Activated CD8-positive, alpha-beta memory T cell treated with anti-CD3 and anti-CD28 coated beads, Interleukin-2, amount 10 ng/mL, durations not matched to agents 7 days and 5 days (primary cell): ENCODE data around the gene OGDH. TPM values are rescaled to one million over a fixed set of nuclear protein-coding genes. Genes with fewer than 3 reads are reported as not detected.

Source experiments
- ATAC-seq: fragments of 150-1000 bp; cut with Tn5 transposase; one replicate; pipeline ENCODE4 v1.10.0; 2021; ENCODE audit warnings: moderate library complexity
- CTCF ChIA-PET: fragments of 350-600 bp; sonication (Branson Sonifier 250); formaldehyde crosslinking; loops from one replicate; lab custom pipeline; 2021; ENCODE audit warnings: antibody characterized with exemption; lab: Charles Lee
- DNase-seq: peaks from one replicate; pipeline ENCODE4 v3.0.0-alpha.2; 2020
- H3K27ac Mint-ChIP-seq: one replicate; pipeline ENCODE4 v1.8.0; 2021; ENCODE audit warnings: mild to moderate bottlenecking, mixed read lengths
- H3K27me3 Mint-ChIP-seq: one replicate; pipeline ENCODE4 v1.8.0; 2021; ENCODE audit warnings: mixed read lengths
- H3K36me3 Mint-ChIP-seq: one replicate; pipeline ENCODE4 v1.8.0; 2021; ENCODE audit warnings: mild to moderate bottlenecking, mixed read lengths
- H3K4me1 Mint-ChIP-seq: one replicate; pipeline ENCODE4 v1.8.0; 2021; ENCODE audit warnings: mixed read lengths
- H3K4me3 Mint-ChIP-seq: one replicate; pipeline ENCODE4 v1.8.0; 2021; ENCODE audit warnings: mild to moderate bottlenecking, moderate library complexity, mixed read lengths
- H3K9me3 Mint-ChIP-seq: one replicate; pipeline ENCODE4 v1.8.0; 2022; ENCODE audit warnings: low read depth, mixed read lengths
- total RNA-seq, 2 experiments: library from RNA; stranded (reverse); gene quantifications; one replicate each; pipeline ENCODE4 v1.2.3, GENCODE V29; 2021

OGDH gene
- total RNA-seq, 2 experiments from 2014 or later = 134 to 136 TPM

DNA sequence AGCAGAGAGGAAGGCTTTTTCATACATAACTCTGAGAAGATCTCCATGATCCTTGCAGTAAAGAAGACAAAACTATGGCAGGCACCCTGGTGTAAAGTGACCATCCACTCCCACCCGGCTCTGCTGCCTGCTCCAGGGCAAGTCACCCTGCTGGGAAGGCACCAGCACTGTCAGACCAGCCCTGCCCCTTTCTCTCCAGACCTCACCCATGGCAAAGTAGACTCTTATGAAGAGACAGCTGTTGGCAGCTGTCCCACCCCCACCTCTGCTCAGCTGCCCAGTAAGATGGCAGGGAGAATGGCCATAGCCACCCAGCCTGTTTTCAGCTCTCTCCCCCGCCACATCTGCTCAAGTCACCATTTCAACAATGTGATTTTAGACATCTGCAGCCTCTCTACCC, 133.6 kb downstream of the OGDH start:
- H3K27ac Mint-ChIP-seq = no peak overlapping the region
- H3K36me3 Mint-ChIP-seq = no peaks in the 10 kb centered on the region
- ATAC-seq = no peak
- H3K27me3 Mint-ChIP-seq = no peaks in the 10 kb centered on the region
- no peaks in the 10 kb centered on the region for H3K9me3 Mint-ChIP-seq
- H3K4me1 Mint-ChIP-seq = peaks cover 12% of the 10 kb centered on the region
- CTCF ChIA-PET = no interaction called here
- H3K4me3 Mint-ChIP-seq = no peak overlapping the region
- DNase-seq = no peak

- ATAC-seq = no peak
- Mint-ChIP-seq H3K9me3 (no peaks in the 10 kb centered on the region), H3K4me1 (peaks cover 14% of the 10 kb centered on the region), H3K36me3 (no peaks in the 10 kb centered on the region), H3K27ac (no peak overlapping the region), H3K4me3 (no peak overlapping the region), H3K27me3 (no peaks in the 10 kb centered on the region)
- no peak for DNase-seq
- CTCF ChIA-PET = no interaction called here
These were observed 137.3 kb downstream of the OGDH start for GRCh38 chr7:44743750-44744149.

DNA sequence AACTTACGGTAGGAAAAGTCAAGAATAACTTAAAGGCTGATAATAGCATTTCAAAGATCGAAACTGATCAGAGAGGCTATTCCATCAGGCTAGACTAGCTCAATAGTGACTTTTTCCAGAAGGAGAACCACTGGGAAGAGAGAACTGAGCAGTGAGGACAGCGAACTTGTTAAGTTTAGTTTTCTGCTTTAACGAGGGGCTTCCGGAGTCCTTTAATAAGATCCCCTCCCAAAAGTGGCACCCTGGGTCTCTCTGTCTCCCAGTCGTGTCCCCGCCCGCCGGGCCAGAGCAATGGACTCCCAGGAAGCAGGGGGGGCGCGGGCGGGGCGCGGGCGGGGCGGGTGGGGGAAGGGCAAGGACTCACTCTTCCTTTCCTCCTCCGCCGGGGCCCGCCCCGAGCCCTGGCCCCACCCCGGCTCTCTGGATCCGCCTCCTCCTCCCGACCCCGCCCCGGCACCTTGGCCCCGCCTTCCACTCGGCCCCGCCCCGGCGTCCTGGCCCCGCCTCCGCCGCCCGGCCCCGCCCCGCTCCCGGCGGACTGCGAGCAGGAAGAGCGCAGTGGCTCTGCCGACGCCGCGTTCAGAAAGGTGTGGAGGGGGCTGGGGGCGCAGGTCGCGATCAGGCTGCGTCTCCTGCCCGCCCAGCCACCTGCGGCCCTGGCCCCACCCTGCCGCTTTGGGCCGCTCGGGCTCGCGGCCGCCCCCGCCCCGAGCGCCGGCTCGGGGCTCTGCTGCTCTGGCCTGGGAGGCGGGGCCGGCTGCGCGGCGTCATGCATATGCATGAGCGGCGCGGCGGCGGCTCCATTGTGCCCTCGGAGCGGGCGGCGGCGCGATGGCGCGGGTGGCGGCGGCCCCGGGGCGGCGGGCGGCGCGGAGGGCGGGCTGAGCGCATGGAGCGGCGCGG, 141.9 kb downstream of the OGDH start, which contains the start of gene ZMIZ2:
Gene ZMIZ2 (plus strand): TSS at position 803 of the 903 bp plus-strand sequence. CDS start 7,403 bp downstream, outside the sequence.
- Mint-ChIP-seq H3K36me3 (peaks cover 2% of the 10 kb centered on the region), H3K27me3 (no peaks in the 10 kb centered on the region), H3K4me1 (peaks cover 43% of the 10 kb centered on the region), H3K27ac (peak within 1 kb of the TSS; percentile 83), H3K9me3 (no peaks in the 10 kb centered on the region), H3K4me3 (peak within 1 kb of the TSS; percentile 76)
- CTCF ChIA-PET = interaction anchor here (0.9 to 2.2 kb wide), 2 partner anchors 20 to 160 kb away, joined by 3 to 6 read pairs; no protein-coding TSS in a partner anchor
- DNase-seq (peak; percentile 94), ATAC-seq (peak; percentile 90)

GRCh38 chr7:44748948-44749731, 142.7 kb downstream of the OGDH start:
- no peaks in the 10 kb centered on the region for H3K27me3 Mint-ChIP-seq
- ATAC-seq = peak; percentile 2
- peak; percentile 48 for DNase-seq
- H3K27ac Mint-ChIP-seq = peak overlapping the region; percentile 65
- H3K36me3 Mint-ChIP-seq = peaks cover 2% of the 10 kb centered on the region
- no peaks in the 10 kb centered on the region for H3K9me3 Mint-ChIP-seq
- H3K4me3 Mint-ChIP-seq = peak overlapping the region; percentile 76
- CTCF ChIA-PET = interaction anchor here (0.9 to 2.2 kb wide), 5 partner anchors 18 to 161 kb away, joined by 3 to 6 read pairs (median 3); no protein-coding TSS in a partner anchor
- peaks cover 43% of the 10 kb centered on the region for H3K4me1 Mint-ChIP-seq

DNA sequence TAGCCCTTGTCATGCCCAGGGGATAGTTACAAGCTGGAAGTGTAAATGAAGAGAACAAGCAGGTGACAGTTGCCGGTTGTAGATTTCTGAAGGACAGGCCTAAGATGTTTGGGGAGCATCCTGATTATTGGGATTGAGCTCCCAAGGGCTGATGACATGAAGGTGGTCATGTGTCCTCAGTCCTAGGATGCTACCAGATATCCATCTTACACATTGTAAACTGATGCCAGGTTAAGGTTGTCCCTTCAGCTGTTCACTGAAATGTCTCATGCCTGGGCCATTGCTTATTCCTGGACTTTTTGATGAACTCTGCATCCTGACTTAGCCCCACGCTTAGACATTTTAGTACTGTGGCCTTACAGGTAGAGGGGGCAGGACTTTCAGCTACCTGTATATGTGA, 143.6 kb downstream of the OGDH start:
- peak overlapping the region; percentile 76 for H3K4me3 Mint-ChIP-seq
- DNase-seq = no peak
- no peaks in the 10 kb centered on the region for H3K27me3 Mint-ChIP-seq
- no peaks in the 10 kb centered on the region for H3K9me3 Mint-ChIP-seq
- H3K4me1 Mint-ChIP-seq = peaks cover 48% of the 10 kb centered on the region
- peak overlapping the region; percentile 71 for H3K27ac Mint-ChIP-seq
- CTCF ChIA-PET = interaction anchor here (0.8 to 2.2 kb wide), 6 partner anchors 18 to 215 kb away, joined by 3 to 6 read pairs (median 4); no protein-coding TSS in a partner anchor
- no peak for ATAC-seq
- peaks cover 2% of the 10 kb centered on the region for H3K36me3 Mint-ChIP-seq

DNA sequence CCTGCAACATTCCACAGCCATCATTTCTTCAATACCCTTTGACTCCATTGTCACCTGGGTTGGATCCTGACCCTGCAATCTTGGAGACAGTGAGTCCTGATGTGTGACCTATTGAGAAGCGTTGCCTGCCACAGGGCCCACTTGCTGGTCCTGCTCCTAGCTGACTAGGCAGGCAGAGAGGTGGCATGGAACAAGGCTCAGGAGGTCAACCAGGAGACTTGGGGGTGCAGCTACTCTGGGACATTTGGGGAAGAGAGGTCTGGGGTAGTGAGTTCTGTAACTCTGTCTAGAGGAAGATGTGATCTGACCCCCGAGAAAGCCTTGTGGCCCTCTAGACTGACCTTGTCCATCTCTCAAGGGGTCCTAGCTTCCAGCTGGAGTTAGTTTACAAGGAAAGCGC, 144.0 kb downstream of the OGDH start:
- peak overlapping the region; percentile 76 for H3K4me3 Mint-ChIP-seq
- peaks cover 50% of the 10 kb centered on the region for H3K4me1 Mint-ChIP-seq
- H3K27me3 Mint-ChIP-seq = no peaks in the 10 kb centered on the region
- peaks cover 2% of the 10 kb centered on the region for H3K36me3 Mint-ChIP-seq
- CTCF ChIA-PET = interaction anchor here (0.8 to 2.2 kb wide), 5 partner anchors 18 to 216 kb away, joined by 3 to 6 read pairs (median 3); no protein-coding TSS in a partner anchor
- H3K27ac Mint-ChIP-seq = peak overlapping the region; percentile 71
- no peaks in the 10 kb centered on the region for H3K9me3 Mint-ChIP-seq
- ATAC-seq = no peak
- peak; percentile 41 for DNase-seq

- Mint-ChIP-seq H3K4me1 (peaks cover 50% of the 10 kb centered on the region), H3K4me3 (peak overlapping the region; percentile 19), H3K36me3 (peaks cover 2% of the 10 kb centered on the region), H3K9me3 (no peaks in the 10 kb centered on the region), H3K27ac (peak overlapping the region; percentile 71), H3K27me3 (no peaks in the 10 kb centered on the region)
- ATAC-seq (no peak), DNase-seq (peak; percentile 62)
- CTCF ChIA-PET = interaction anchor here (1.2 to 2.2 kb wide), 2 partner anchors 163 to 216 kb away, joined by 3 to 6 read pairs; no protein-coding TSS in a partner anchor
These were observed 144.6 kb downstream of the OGDH start for GRCh38 chr7:44750921-44751571.

DNA sequence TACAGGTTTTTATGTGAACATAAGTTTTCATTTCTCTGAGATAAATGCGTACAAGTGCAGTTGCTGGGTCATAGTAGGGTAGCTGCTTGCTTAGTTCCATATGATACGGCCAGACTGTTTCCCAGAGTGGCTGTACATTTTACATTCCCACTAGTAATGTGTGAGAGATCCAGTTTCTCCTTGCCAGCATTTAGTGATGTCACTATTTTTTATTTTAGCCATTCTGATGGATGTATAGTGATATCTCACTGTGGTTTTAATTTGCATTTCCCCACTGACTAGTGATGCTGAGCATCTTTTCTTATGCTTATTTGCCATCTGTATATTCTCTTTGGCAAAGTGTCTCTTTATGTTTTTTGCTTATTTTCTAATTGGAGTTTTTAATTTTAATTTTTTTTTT, 146.4 kb downstream of the OGDH start:
- ATAC-seq (no peak), DNase-seq (no peak)
- CTCF ChIA-PET = interaction anchor here (1.7 kb wide), 1 partner anchor 165 kb away, joined by 4 read pairs; no protein-coding TSS in a partner anchor
- peaks cover 43% of the 10 kb centered on the region for H3K4me1 Mint-ChIP-seq
- H3K9me3 Mint-ChIP-seq = no peaks in the 10 kb centered on the region
- H3K27ac Mint-ChIP-seq = no peak overlapping the region
- H3K4me3 Mint-ChIP-seq = no peak overlapping the region
- H3K36me3 Mint-ChIP-seq = peaks cover 3% of the 10 kb centered on the region
- no peaks in the 10 kb centered on the region for H3K27me3 Mint-ChIP-seq

- H3K4me3 Mint-ChIP-seq = no peak overlapping the region
- H3K36me3 Mint-ChIP-seq = peaks cover 5% of the 10 kb centered on the region
- DNase-seq (no peak), ATAC-seq (no peak)
- H3K9me3 Mint-ChIP-seq = no peaks in the 10 kb centered on the region
- peaks cover 35% of the 10 kb centered on the region for H3K4me1 Mint-ChIP-seq
- CTCF ChIA-PET = no interaction called here
- H3K27ac Mint-ChIP-seq = peak overlapping the region; percentile 7
- no peaks in the 10 kb centered on the region for H3K27me3 Mint-ChIP-seq
These were observed 148.6 kb downstream of the OGDH start for GRCh38 chr7:44754802-44755697.

DNA sequence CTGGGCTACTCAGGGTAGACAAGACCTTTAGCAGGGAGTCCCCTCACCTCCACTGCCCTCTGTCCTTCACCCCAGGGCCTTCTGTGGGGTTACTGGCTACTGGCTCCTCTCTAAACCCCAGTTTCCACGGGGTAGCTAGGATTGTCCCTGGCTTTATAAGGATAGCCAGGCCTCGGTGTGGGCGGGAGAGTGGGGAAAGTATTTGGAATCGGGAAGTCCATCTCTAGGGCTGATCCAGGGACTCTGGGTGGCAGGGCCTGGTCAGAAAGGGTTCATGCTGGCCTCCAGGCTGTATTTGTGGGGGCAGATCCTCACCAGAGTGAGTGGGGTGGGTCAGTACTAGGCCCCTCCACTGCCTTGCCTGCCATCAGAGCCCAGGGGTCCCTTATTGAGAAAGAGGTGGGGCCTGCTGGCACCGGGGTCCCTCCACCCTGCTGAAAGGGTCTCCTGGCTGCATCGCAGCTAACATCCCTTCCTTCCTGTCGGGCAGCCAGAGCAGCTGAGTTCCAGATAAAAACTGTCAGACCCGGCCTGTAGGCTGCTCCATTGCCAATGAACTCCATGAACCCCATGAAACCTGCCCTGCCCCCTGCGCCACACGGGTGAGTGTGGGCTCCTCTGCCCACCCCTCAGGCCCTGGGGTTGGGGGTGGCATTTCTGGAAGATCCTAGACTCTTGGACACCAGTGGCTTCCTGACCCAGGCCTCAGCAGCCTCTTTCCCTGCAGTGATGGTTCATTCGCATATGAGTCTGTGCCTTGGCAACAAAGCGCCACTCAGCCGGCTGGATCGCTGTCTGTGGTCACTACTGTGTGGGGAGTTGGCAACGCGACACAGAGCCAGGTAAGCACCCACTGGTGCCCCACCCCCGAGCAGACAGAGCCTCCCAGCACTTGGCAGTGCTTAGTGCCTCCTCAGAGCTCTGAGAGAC, 149.5 kb downstream of the OGDH start:
- CTCF ChIA-PET = no interaction called here
- H3K4me3 Mint-ChIP-seq = no peak overlapping the region
- no peaks in the 10 kb centered on the region for H3K9me3 Mint-ChIP-seq
- ATAC-seq (no peak), DNase-seq (no peak)
- H3K27me3 Mint-ChIP-seq = no peaks in the 10 kb centered on the region
- no peak overlapping the region for H3K27ac Mint-ChIP-seq
- H3K4me1 Mint-ChIP-seq = peaks cover 26% of the 10 kb centered on the region
- H3K36me3 Mint-ChIP-seq = peaks cover 6% of the 10 kb centered on the region

DNA sequence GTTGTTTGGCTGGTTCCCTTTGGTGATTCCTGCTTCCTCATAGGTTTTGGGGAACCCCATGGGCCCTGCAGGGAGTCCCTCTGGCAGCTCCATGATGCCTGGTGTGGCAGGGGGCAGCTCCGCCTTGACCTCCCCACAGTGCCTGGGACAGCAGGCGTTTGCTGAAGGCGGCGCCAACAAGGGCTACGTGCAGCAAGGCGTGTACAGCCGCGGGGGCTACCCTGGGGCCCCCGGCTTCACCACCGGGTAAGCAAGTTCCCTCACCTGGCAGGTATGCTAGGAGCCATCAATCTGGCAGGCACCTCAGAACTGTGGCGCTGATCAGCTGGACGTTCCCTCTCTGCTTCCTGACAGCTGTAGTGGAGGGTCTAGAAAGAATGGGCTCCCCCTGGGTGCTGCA, 150.5 kb downstream of the OGDH start:
- CTCF ChIA-PET = no interaction called here
- peaks cover 18% of the 10 kb centered on the region for H3K4me1 Mint-ChIP-seq

More for the DNA sequence above, 150.5 kb downstream of the OGDH start:
- H3K36me3 Mint-ChIP-seq = peaks cover 7% of the 10 kb centered on the region
- H3K27me3 Mint-ChIP-seq = no peaks in the 10 kb centered on the region
- H3K9me3 Mint-ChIP-seq = no peaks in the 10 kb centered on the region
- ATAC-seq = no peak
- no peak overlapping the region for H3K4me3 Mint-ChIP-seq
- no peak overlapping the region for H3K27ac Mint-ChIP-seq
- DNase-seq = no peak
